IPS-15b (cell line): ENCODE measurements around the gene DEFB108B.
"Not testable (repeated sequence)": the region's sequence is repeated elsewhere in the genome, so short reads cannot be mapped to it uniquely, and the experiment has no call there.

Experiments
- H3K27me3 ChIP-seq: one replicate; pipeline ENCODE4 v1.6.1; 2013; ENCODE audit warnings: low read length; ENCODE audit not compliant: control insufficient read depth, insufficient read depth
- H3K36me3 ChIP-seq: one replicate; pipeline ENCODE4 v1.6.1; 2013; ENCODE audit warnings: low read length; ENCODE audit not compliant: control insufficient read depth, insufficient read depth
- H3K4me1 ChIP-seq: one replicate; pipeline ENCODE4 v1.6.1; 2013; ENCODE audit warnings: mild to moderate bottlenecking, low read length; ENCODE audit not compliant: control insufficient read depth, insufficient read depth
- H3K4me3 ChIP-seq: one replicate; pipeline ENCODE4 v1.5.1; 2013; ENCODE audit warnings: low read depth, low read length
- H3K9ac ChIP-seq: one replicate; pipeline ENCODE4 v1.6.1; 2013; ENCODE audit warnings: low read depth, mild to moderate bottlenecking, low read length
- H3K9me3 ChIP-seq: one replicate; pipeline ENCODE4 v1.6.1; 2013; ENCODE audit warnings: mild to moderate bottlenecking, low read length; ENCODE audit not compliant: control insufficient read depth, insufficient read depth

DEFB108B gene

DNA sequence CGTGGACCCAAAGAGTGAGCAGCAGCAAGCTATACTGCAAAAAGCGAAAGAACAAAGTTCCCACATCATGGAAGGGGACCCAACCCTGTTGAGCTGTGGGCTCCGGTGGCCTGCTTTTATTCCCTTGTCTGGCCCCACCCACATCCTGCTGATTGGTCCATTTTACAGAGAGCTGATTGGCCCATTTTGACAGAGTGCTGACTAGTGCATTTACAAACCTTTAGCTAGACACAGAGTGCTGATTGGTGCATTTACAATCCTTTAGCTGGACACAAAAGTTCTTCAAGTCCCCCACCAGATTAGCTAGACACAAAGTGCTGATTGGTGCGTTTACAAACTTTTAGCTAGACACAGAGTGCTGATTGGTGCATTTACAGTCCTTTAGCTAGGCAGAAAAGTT lies 10.4 kb downstream of the DEFB108B start:
- not testable (repeated sequence) for H3K4me1 ChIP-seq, H3K9me3 ChIP-seq, H3K27me3 ChIP-seq, H3K36me3 ChIP-seq, H3K4me3 ChIP-seq, H3K9ac ChIP-seq

- Histone ChIP-seq H3K36me3 (no peaks in the 10 kb centered on the region), H3K27me3 (no peaks in the 10 kb centered on the region), H3K9ac (no peak overlapping the region), H3K4me1 (peaks cover 2% of the 10 kb centered on the region), H3K4me3 (no peak overlapping the region), H3K9me3 (no peaks in the 10 kb centered on the region)
These were observed 10.9 kb downstream of the DEFB108B start for GRCh38 chr11:71843858-71844257.

- not testable (repeated sequence) for H3K27me3 ChIP-seq, H3K4me3 ChIP-seq, H3K36me3 ChIP-seq, H3K9me3 ChIP-seq, H3K4me1 ChIP-seq, H3K9ac ChIP-seq
These were observed 20.9 kb downstream of the DEFB108B start for GRCh38 chr11:71853895-71854294.

DNA sequence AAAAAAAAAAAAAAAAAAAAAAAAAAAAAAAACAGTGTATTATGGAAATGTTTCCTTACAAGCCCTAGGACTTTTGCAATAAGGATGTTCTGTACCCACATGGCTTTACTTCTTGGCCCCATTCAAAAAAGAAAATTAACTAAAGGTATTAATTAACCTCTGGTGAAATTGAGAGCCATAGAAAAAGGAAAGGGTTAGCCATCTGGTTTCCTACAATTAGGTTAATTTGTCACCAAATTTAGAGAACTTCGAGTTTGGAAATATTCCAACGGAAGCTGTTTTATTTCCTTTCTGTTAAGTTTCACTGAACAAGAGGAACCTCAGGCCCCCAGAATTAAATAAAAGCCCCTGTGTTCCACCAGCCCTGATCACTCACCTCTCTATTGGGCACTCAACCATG lies 22.9 kb downstream of the DEFB108B start:
- H3K4me3 ChIP-seq, H3K27me3 ChIP-seq, H3K36me3 ChIP-seq, H3K4me1 ChIP-seq, H3K9ac ChIP-seq, H3K9me3 ChIP-seq: not testable (repeated sequence)

DNA sequence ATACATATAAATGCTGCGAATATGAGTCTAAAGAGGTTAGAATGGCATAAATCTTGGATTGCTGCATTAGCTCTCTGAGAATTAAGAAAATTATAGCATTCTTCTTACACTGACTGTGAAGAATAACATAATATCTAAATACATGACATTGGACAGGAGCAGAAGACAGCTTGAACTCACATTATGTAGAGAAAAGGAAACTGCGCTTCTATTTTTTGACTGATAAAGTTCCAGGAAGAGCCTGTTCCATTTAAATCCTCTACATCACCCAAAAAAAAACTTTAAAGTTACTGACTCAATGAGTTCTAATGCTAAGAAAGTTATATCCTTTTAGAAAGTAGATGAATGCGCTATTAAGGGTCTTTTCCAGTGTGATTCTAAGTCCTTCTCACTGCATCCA lies 27.8 kb downstream of the DEFB108B start:
- not testable (repeated sequence) for H3K9ac ChIP-seq, H3K27me3 ChIP-seq, H3K4me3 ChIP-seq, H3K36me3 ChIP-seq, H3K9me3 ChIP-seq, H3K4me1 ChIP-seq

DNA sequence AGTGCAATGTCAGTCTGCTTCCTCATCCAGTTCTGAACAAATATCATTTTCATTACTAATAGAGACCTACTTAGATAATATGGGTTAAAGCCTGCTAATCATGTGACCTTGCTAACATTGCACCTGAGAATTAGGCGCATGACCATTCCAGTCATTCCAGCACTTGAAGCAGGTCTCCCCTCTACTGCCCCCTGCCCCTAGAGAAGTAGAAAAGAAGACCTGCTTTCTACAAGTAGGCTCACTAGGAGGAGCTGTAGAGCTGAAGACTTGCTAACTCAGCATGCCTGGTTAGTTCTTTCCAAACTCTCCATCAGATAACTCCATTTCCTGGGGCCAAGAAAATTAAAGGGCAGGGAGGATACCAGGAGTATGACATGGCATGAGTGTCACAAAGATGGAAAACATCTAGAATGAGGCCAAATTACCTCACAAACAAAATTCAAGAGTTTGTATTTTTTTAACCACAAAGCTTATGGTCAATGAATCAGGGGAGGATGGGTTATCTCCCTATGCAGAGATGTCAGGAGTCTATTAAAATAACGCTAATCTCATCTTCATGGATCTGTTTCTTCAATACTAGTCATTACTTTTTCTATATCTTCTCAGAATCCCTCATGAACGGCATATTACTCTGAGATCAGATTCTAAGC lies 31.1 kb downstream of the DEFB108B start:
- not testable (repeated sequence) for H3K27me3 ChIP-seq, H3K4me1 ChIP-seq, H3K36me3 ChIP-seq, H3K9me3 ChIP-seq, H3K9ac ChIP-seq, H3K4me3 ChIP-seq

GRCh38 chr11:71867209-71867608 lies 34.2 kb downstream of the DEFB108B start:
- H3K4me3 ChIP-seq, H3K27me3 ChIP-seq, H3K9ac ChIP-seq, H3K4me1 ChIP-seq, H3K36me3 ChIP-seq, H3K9me3 ChIP-seq: not testable (repeated sequence)

- not testable (repeated sequence) for H3K4me1 ChIP-seq, H3K9me3 ChIP-seq, H3K27me3 ChIP-seq, H3K9ac ChIP-seq, H3K4me3 ChIP-seq, H3K36me3 ChIP-seq
These were observed 36.9 kb downstream of the DEFB108B start for GRCh38 chr11:71869931-71870330.

GRCh38 chr11:71870661-71871060 lies 37.7 kb downstream of the DEFB108B start:
- H3K9ac ChIP-seq, H3K36me3 ChIP-seq, H3K9me3 ChIP-seq, H3K27me3 ChIP-seq, H3K4me1 ChIP-seq, H3K4me3 ChIP-seq: not testable (repeated sequence)

DNA sequence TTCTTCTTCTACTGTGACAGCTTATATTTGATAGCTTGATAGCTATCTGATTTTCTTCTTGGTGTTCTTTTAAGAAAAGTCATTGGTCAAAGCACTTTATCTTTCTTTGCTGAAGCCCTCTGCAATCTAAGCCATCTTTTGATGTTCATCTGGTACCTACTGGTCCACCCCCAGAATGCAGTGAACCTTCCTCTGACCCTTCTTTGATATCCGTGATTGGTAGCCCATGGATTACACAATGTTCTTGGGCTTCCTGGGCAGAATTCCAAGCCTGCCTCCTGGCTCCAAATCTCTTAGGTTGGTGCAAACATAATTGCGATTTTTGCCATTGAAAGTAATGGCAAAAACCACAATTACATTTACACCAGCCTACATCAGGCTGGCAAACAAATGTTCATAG lies 43.3 kb downstream of the DEFB108B start:
- H3K4me1 ChIP-seq, H3K27me3 ChIP-seq, H3K4me3 ChIP-seq, H3K9ac ChIP-seq, H3K36me3 ChIP-seq, H3K9me3 ChIP-seq: not testable (repeated sequence)

GRCh38 chr11:71878059-71878458 lies 45.1 kb downstream of the DEFB108B start, which contains the start of gene DEFB131B:
Gene DEFB131B (plus strand): TSS chr11:71878453. CDS start chr11:71878453, 0 bp downstream.
- not testable (repeated sequence) for H3K27me3 ChIP-seq, H3K4me1 ChIP-seq, H3K9ac ChIP-seq, H3K9me3 ChIP-seq, H3K36me3 ChIP-seq, H3K4me3 ChIP-seq

DNA sequence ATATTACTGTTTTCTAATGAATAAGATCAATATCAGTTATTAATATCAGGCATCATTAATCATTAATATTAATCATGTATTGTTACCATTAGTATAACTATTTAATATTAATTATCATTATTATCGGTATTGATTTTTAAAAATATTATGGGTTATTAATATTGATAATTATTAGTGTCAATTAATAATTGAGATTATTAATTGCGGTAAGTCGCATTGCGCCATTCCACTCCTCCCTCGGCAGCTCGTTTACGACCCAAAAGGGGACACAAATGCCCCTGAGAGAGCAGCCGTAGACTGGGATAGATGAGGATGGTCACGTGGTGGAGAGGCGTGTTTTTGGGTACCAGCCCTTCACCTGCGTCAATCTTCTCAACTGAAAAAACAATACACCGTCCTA lies 52.8 kb downstream of the DEFB108B start:
- H3K36me3 ChIP-seq, H3K4me1 ChIP-seq, H3K9ac ChIP-seq, H3K27me3 ChIP-seq, H3K9me3 ChIP-seq, H3K4me3 ChIP-seq: not testable (repeated sequence)
